HG03439 (cell line): ENCODE measurements around the gene PLEKHA7.
"Not testable (repeated sequence)": the region's sequence is repeated elsewhere in the genome, so short reads cannot be mapped to it uniquely, and the experiment has no call there.

Source experiments
- ATAC-seq: cut with Tn5 transposase; IDR thresholded peaks from one replicate; pipeline ENCODE4 v1.9.1; 2021; ENCODE audit warnings: mild to moderate bottlenecking, moderate library complexity; ENCODE audit not compliant: unreplicated experiment

Gene PLEKHA7

DNA sequence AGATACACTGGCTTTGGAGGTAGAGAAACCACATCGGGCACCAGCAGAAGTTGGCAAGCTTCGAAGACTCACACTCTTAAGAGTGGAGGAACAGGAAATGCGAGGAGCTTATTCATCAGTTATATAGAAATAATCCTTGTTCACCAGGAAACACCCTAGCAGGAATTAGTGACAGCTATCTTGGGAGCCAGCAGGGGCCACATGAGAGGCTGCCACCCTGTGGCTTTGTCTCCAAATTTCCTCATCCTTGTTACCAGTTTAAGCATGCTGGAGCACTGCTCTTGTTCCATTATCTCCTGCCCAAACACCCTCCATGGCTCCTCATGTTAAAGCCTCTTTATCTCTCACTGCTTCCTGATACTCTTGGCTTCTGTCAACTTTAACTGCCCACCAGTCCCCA lies 131.0 kb downstream of the PLEKHA7 start:
- no peak for ATAC-seq

DNA sequence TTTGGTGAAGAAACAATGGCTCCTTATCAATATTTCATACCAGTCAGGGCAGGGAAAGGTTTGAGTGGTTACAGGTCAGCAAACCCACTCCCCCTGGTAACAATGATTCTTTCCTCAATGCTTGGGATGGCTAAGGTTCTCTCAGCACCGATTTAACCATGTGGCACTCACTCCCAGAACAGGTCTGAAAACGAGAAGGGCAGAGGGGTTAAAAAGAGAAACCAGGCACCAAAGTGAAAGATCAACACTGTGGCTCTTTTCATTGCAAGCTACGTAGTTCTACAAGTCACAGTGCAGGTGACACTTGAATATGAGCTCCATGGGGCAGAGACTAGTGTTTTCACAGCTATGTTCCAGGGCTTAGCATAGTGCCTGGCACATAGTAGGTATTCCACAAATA lies 132.4 kb downstream of the PLEKHA7 start:
- no peak for ATAC-seq

DNA sequence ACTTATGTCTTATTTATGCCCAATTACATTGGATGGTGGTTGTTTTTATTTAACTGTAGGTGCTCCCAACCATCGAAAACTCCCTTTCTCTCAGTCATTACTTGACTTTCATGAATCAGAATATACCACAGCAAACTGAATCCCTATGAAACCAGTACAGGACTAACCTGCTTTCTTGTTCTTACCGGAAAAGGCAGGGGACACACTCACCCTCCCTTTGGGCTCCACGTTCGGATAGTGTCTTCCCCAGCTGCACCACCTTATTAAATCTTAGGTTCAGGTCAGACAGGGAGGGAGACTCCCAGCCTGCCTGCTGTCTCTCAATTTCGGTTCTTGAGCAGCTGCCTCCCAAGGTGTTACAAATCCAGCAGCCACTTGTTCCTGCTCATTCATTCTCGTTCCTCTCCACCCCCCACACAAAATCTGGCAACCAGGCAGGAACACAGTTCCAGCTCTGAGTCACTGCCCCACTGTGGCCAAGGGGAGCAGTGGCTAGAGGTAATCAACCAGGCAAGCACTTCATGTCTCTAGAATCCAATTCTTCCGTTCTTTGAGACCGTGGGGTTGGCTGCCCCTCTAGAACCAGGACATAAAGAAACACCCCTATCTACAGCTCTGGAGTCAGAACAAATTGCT lies 133.0 kb downstream of the PLEKHA7 start:
- ATAC-seq = no peak

DNA sequence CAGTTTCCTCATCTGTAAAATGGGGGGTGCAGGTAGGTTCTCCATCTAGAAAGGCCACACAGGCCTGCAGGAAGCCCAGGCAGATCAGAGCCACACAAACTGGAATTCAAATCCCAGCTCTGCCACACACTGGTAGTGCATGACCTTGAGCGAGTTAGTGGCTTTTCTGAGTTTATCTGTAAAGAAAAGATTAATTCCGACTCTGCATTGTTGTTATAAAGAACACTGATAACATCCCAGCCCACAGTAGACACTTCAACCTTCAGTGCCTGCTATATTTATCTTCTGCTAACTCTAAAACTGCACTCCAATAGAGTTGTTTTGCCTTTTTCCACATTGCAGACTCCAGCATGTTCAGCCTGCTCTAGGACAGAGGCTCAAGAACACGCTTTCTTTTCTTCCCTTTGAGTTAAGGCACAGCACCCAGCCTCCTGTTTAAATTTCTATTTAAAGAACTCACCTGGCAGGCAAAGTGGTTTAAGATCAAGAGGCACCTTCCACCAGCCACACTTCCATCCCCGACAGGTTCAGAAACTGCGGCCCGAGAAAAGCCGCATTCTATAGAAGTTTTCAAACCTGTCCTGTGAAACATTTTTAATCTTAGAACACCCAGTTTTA lies 133.9 kb downstream of the PLEKHA7 start:
- no peak for ATAC-seq

DNA sequence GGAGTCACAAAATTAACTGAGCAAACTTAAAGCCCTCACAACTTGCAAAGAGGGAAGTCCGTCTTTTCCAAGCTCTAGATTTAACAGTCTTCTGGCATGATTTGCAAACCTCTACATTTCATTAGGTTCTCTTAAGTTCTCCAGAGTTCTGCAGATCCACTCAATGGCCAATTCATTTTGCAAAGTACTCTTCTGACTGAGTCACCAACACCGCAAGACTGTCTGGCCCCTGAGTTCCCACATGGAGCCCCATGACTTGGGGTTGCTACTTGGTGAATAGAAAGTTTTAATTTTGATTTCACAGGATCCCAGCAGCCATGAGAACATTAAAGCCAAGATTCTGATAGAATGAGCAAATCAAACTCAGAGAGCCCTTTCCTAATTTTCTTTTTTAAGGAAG lies 134.5 kb downstream of the PLEKHA7 start:
- no peak for ATAC-seq

DNA sequence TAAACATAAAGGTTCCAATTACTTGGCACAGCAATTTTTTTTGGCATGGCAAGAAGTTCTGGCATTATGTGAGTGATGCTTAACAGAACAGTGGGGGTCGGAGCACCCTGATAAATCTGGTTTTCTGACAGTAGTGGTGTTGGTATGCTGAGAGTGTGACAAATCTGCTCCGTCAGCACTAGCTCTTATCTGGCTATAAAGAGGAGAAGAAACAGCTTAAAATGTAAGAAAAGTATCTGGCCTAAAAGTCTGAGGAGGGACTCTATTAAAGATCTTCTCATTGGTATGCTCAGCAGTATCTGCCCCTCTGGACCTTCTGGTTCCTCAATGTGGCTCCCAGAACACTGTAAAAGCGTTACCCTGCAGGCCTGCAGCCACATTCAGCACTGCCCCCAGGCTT lies 137.4 kb downstream of the PLEKHA7 start:
- no peak for ATAC-seq

DNA sequence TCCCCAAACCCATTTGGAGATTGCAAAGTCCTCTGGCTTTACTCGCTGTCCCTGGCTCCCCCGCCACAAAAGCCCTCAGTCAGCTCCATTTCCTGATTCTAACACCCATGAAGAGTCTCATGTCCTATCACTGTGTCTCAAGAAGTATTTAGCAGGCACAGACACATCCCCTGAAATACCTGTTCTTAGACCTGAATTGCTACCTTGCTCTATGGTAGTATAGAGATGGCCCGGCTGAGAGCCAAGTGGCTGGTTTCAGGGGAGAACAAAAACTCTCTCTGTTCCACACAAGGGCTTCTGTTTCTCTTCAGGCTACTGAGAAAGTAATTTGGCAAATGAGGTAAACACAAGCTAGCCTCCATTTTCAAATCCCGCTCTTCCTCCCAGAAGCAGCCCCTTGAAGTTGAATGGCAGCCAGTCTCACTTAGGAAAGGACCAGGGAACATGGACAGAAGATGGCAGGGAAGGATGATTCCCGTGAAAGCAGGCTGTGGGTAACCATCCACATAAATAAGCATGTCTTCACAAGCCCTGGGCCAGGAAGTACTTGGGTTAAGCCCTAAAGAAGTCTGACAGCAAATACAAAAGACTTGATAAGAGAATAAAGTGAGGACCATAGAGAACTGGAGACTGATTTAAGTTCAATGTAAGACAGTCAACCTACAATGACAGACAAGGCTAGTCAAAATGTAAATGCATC lies 138.0 kb downstream of the PLEKHA7 start:
- no peak for ATAC-seq

DNA sequence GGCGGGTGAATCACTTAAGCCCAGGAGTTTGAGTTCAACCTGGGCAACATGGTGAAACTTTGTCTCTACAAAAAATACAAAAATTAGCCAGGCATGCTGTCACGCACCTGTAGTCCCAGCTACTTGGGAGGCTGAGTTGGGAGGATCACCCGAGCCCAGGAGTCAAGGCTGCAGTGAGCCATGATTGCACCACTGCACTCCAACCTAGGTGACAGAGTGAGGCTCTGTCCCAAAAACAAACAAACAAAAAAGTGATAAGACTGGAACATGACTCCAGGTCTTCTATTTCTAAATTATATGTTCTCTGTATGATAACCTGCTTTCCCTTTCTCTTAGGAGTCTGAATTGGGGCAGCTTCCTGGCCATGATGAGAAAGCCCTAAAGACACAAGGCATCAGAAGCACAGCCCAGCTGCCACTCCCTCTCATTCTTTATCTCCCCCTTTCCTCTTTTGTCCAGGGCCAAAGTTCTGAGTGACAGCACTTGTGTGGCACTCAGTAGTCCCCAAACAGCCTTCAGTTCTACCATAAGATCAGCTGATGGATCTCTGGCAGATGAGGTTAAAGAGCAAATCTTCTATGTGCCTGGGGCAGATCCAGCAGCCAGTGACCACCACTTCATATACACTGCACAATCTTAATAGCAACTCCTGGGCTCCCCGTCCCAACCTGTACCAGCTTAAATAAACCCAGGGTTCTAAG lies 139.8 kb downstream of the PLEKHA7 start:
- no peak for ATAC-seq

DNA sequence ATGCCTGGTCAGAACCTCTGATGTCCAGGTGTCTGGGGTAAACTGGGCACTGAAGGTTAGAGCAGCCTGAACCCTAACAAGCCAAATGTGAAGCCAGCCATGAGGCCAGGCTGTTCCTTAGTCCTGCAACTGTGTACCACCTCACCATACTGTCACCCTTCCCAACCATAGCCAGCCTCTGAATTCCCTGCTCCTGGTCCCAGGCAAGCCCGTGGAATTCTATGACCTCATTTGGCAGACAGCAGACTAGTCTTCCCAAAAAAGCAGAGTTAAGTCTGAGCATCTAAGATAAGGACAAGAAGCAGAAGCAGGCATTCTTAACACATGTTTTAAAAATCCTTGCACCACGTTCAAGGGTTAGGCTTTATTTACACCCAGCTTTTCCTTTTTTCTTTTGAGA lies 140.9 kb downstream of the PLEKHA7 start:
- ATAC-seq = no peak

DNA sequence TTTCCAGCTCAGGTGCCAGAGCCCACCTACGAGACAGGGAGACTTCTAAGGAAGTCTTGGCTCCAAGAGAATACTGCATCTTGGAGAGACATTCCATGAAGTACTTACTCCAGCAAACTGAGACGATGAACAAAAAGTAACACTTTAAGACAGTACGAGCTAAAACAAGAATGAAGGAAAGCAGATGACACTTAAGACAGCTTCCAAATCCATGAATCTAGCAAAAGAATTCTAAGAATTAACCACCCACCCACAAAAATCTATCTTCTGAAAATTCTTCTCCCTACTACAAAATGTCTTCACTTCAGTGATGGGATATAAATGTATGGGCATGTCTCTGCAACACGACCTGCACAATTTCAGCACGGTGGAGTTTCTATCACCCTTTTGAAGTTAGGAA lies 142.8 kb downstream of the PLEKHA7 start:
- no peak for ATAC-seq

DNA sequence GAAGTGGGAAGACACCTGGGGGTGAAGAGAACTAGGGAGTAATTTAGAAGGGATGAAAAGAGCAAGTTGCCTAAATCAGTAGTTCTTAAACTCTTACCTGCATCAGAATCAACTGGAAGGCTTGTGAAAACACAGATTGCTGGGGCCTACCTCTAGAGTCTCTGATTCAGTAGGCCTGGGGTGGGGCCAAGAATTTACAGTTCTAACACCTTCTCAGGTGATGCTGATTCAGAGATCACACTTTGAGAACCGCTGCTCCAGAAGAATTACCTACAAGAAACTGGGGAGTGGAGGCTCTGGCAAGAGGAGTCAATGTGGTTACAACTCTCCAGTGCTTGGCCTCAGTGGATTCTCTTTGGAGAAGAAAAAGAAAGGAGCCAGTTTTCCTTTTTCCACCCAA lies 147.1 kb downstream of the PLEKHA7 start:
- ATAC-seq = no peak

DNA sequence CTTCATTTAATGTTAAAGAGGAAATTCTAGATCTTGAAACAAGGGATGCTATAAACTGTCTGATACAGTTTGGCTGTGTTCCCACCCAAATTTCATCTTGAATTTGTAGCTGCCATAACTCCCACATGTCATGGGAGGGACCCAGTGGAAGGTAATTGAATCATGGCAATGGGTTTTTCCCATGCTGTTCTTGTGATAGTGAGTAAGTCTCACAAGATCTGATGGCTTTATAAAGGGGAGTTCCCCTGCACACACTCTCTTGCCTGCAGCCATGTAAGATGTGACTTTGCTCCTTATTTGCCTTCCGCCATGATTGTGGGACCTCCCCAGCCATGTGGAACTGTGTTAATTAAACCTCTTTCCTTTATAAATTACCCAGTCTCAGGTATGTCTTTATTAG lies 149.8 kb downstream of the PLEKHA7 start:
- ATAC-seq = not testable (repeated sequence)

DNA sequence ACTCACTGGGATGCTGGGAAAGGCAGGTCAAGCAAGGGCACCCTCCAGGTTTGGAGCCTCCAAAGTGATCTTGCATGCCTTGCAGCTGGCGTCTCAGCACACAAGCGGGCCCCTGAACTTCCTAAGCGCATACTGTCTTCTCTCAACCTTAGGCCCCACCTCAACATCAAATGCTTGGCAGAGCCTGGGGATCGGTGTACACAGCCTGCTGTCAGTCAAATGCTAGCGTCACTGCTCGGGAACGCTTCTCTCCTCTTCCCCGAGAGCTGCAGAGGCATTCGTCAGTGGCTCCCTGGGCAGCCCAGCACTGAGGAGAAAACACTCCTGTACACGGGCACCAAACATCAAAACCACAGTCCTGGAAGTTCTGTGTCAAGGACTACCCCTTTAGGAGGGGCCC lies 150.8 kb downstream of the PLEKHA7 start:
- no peak for ATAC-seq

DNA sequence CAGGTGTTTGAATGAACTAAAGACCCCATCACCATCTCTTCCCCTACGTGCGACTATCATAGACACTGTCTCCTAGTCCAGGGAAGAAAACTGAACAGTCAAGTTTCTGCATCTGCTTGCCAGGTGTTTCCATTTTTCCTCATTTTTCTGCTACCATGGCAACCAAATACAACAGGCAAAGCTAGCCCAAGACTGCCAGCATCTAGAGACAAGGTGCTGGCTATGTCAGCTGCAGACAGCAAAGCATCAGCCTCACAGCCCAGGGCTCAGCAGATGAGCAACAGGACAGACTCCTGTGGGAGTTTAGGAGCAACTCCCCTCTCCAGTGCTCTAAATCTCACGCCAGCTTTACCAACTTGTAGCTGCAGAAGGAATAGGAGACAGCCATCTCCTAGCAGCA lies 151.5 kb downstream of the PLEKHA7 start:
- no peak for ATAC-seq

DNA sequence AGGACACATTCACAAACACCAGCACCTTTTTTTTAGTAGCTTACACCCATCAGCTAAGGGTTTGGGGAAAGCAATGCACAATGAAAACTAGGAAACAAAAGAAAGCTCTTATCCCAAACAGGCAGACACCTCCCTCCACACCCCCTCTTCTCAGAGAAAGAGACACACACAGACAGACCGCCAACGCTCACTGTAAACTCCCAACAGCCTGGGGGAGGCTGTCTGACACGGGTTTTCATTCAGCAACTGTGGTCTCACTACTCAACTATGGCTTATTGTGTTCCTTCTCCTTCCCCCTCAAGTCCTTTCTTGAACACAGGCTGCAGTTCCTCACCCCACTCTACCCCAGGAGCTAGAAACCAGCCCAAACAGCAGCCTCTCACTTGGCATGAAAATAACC lies 152.4 kb downstream of the PLEKHA7 start:
- ATAC-seq = no peak

DNA sequence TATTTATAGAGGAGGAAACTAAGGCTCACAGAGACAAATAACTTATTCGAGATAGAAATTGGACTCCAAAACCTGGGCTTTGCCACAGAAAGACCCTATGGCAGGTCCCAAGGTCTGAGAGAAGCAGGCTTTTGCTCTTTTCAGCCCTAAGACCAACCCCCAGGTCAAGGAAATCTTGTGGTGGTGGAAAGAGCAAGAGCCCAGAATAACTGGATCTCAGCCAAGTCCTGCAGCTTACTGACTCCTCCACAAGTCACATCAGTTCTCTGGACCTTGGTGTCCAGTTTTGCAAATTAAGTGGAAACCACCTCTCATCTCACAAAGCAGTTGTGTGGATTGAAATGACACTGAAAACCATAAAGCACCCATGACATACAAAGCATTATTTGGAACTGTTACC lies 153.6 kb downstream of the PLEKHA7 start:
- no peak for ATAC-seq

DNA sequence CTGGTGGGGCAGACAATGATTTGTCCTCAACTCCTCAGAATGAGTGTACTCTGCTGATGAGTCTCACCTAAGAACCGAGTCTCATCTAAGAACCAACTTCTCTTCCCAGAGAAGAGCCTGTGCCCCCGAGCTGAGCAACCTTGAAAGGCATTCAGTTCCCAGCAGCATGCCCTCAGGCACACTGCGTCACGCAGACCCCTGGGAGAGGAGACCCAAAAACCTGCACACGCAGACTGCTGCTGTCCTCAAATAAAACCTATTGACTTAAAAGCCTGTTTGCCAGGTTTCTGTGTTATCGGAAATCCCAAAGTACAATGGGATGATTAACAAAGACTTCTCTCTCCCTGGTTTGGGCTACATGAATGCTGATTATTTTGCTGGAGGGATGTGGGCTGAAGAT lies 154.6 kb downstream of the PLEKHA7 start:
- ATAC-seq = no peak

DNA sequence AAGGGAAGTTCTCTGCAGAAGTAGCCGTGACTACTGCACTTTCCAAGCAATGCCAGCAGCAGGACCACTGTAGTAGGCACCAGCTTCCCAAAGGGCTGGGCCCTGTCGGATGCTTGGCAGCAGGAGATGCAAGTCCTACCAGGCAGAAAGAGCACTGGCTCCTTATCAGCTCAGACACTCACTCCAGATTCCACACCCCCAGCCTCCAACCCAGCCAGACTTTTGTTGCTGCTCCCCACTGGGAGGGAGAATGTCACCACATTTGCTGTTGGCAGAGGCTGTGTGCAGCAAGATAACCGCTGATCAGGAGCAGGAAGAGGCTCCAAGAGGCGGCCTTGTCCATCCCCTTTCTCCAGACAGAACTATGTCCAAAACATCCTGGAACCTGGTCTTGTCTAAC lies 157.0 kb downstream of the PLEKHA7 start:
- no peak for ATAC-seq

DNA sequence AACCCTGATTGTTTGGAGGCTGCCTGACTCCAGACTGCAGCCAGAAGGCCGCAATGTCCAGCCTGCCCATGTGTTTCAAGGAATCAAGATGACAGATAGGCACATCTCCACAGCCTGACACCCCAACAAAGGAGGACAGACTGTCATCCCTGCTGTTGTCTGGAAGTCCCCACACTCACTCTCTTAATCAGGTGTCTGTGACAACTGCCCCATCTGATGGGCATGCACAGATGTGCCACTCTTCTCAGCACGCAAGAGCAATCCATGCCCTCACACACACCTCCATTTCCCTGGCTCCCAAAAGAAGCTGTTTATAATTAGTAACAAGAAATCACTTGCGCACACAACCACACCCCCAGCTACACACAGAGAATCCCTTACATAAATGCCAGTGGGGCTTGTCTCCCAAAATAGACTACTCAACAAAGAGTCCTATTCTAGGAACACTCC lies 158.2 kb downstream of the PLEKHA7 start:
- no peak for ATAC-seq

DNA sequence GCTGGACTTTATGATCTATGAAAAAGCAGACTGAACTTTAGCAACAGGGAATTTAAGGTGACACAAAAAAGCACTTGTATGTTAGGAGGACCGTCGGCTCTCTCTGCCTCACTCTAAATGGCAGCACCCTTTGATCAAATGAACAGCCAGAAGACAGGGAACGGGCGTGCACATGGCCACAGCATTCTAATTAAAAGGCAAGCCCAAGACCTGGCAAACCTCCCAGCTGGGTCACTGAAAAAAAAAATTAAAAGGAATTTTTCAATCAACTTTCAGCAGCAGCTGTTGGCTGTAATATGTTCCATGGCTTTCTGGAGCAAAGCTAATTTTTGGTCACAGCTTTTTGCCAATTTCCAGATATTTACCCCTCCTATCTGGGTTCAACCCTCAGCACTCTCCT lies 159.2 kb downstream of the PLEKHA7 start:
- no peak for ATAC-seq

DNA sequence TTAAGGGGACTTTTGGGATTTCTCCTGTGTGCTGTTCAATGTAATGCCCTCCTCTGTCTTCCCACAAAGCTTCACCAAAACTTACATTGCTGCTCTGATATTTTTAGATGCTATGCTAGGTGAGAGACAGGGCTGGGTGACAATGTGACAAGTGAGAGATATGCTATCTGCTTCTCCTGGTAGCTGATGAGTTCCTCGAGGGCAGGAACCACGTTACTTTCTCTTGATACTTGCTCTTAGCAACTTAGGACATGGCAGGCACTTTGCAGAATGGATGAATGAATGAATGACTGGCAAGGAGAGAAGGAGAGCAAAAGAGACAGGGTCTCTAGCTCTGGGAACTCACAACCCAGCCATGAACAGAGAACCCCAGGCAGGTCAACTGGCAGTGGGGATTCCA lies 160.4 kb downstream of the PLEKHA7 start:
- ATAC-seq = no peak

DNA sequence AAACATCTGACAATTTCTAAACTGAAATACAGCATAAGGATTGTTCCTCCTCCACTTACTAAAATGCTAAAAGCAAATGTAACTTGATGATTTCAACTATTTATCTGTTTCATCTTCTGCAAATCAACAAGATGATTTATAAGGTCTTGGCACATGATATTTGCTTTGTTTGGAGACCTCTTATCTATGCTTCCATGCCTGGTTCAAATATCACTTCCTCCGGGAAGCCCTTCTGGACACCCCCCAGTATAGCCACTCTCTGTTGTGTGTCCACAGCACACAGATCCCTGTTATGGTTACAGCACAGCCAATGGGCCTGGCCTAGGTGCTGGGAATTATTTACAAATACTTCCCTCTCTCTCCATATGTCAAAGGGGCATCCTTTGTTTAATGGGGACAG lies 160.9 kb downstream of the PLEKHA7 start:
- no peak for ATAC-seq
